GM12878 (cell line): ENCODE measurements around the gene PAM16. TPM values are rescaled to one million over a fixed set of nuclear protein-coding genes. Genes with fewer than 3 reads are reported as not detected.

ENCODE experiments used
- ATAC-seq: fragments of 200-7000 bp; cut with Tn5 transposase; 3 replicates; pipeline ENCODE4 v1.9.1; 2020; ENCODE audit warnings: mild to moderate bottlenecking, moderate library complexity
- BruUV-seq: library from RNA; stranded (reverse); fragments of 400-500 nt; replicated peaks from 2 replicates; lab custom pipeline; 2021; lab: Mats Ljungman, UMichigan
- CTCF ChIA-PET: fragments of 300-600 bp; sonication (Branson Sonifier 250); formaldehyde crosslinking; extraction: SDS; loops from one replicate; lab custom pipeline; 2021; ENCODE audit warnings: inconsistent platforms; lab: Yijun Ruan, JAX
- POLR2A ChIA-PET: fragments of 350-600 bp; formaldehyde crosslinking; extraction: SDS; loops from one replicate; lab custom pipeline; 2021; ENCODE audit warnings: inconsistent platforms; lab: Charles Lee
- RAD21 ChIA-PET: fragments of 300-600 bp; sonication (Branson Sonifier 250); formaldehyde crosslinking; loops from one replicate; lab custom pipeline; 2023; ENCODE audit warnings: antibody characterized with exemption; ENCODE audit not compliant: unreplicated experiment; lab: Charles Lee
- SMC1A ChIA-PET: fragments of 300-600 bp; sonication (Branson Sonifier 250); formaldehyde crosslinking; loops from one replicate; lab custom pipeline; 2023; ENCODE audit not compliant: unreplicated experiment, uncharacterized antibody; lab: Charles Lee
- DNase-seq: peaks from one replicate; pipeline ENCODE4 v3.0.0-alpha.2; 2011; ENCODE audit warnings: low read depth, low spot score
- FAIRE-seq: peaks from 3 replicates; lab custom pipeline; 2011; peaks lifted over from hg19 to GRCh38; lab: Jason Lieb, UNC
- H2AFZ ChIP-seq: 2 replicates; pipeline ENCODE4 v1.6.0; 2011; ENCODE audit warnings: low read depth, low read length, control low read depth; ENCODE audit not compliant: control insufficient read depth
- H3K27ac ChIP-seq: 2 replicates; pipeline ENCODE4 v1.5.1; 2011; ENCODE audit warnings: control low read depth; ENCODE audit not compliant: control insufficient read depth, insufficient read depth
- H3K27me3 ChIP-seq, 2 experiments: replicated peaks in 1 of 2; 2 replicates each; pipeline versions ENCODE4 v1.6.0 to v1.6.1; 2011; ENCODE audit warnings: low read length in 1 of 2; ENCODE audit not compliant: control insufficient read depth in 2 of 2, insufficient read depth in 2 of 2
- H3K36me3 ChIP-seq, 2 experiments: 2 replicates each; pipeline ENCODE4 v1.5.1; 2011; ENCODE audit warnings: low read length in 1 of 2; ENCODE audit not compliant: control insufficient read depth in 2 of 2, insufficient read depth in 2 of 2
- H3K4me1 ChIP-seq: 2 replicates; pipeline ENCODE4 v1.6.1; 2011; ENCODE audit warnings: mild to moderate bottlenecking, low read length, moderate library complexity, mixed read lengths; ENCODE audit not compliant: control insufficient read depth, insufficient read depth
- H3K4me2 ChIP-seq: 2 replicates; pipeline ENCODE4 v1.6.0; 2011; ENCODE audit warnings: control low read depth; ENCODE audit not compliant: control insufficient read depth, insufficient read depth
- H3K4me3 ChIP-seq: fragments of 200-600 bp; sonication (generic); 2 replicates; pipeline ENCODE4 v1.5.1; 2016
- H3K79me2 ChIP-seq: 2 replicates; pipeline ENCODE4 v1.6.0; 2011; ENCODE audit warnings: low read length; ENCODE audit not compliant: control insufficient read depth, insufficient read depth
- H3K9ac ChIP-seq: 2 replicates; pipeline ENCODE4 v1.8.0; 2011; ENCODE audit warnings: low read length, control low read depth, mixed read lengths; ENCODE audit not compliant: control insufficient read depth, insufficient read depth
- H3K9me3 ChIP-seq: replicated peaks from 3 replicates; pipeline ENCODE4 v1.5.1; 2011; ENCODE audit warnings: mild to moderate bottlenecking, low read length; ENCODE audit not compliant: control insufficient read depth, insufficient read depth
- H4K20me1 ChIP-seq: 2 replicates; pipeline ENCODE4 v1.6.0; 2011; ENCODE audit not compliant: control insufficient read depth, insufficient read depth
- ASH2L ChIP-seq: fragments of 300-600, 200-600 bp; sonication (generic); IDR thresholded peaks from 2 replicates; pipeline ENCODE4 v1.6.1; 2017; ENCODE audit warnings: low read depth, mild to moderate bottlenecking, borderline replicate concordance
- CUX1 ChIP-seq: IDR thresholded peaks from 2 replicates; pipeline ENCODE4 v1.6.1; 2012; ENCODE audit warnings: improper control_type of control experiment, low read depth, low read length; ENCODE audit not compliant: insufficient replicate concordance
- GABPA ChIP-seq: IDR thresholded peaks from 2 replicates; pipeline ENCODE4 v1.6.1; 2014; ENCODE audit warnings: antibody characterized with exemption, low read depth, mild to moderate bottlenecking, inconsistent platforms
- JUND ChIP-seq: IDR thresholded peaks from 2 replicates; pipeline ENCODE4 v1.6.1; 2012; ENCODE audit warnings: low read depth, mild to moderate bottlenecking, low read length, improper control_type of control experiment, moderate library complexity
- KAT2A ChIP-seq: conservative IDR thresholded peaks from 2 replicates; pipeline ENCODE4 v1.6.1; 2011; ENCODE audit warnings: low read depth, low read length; ENCODE audit not compliant: control insufficient read depth
- NBN ChIP-seq: fragments of 450-650 bp; IDR thresholded peaks from 2 replicates; pipeline ENCODE4 v1.6.1; 2016
- RELB ChIP-seq: fragments of 450-650 bp; IDR thresholded peaks from 2 replicates; pipeline ENCODE4 v1.6.1; 2017; ENCODE audit warnings: low read depth, mild to moderate bottlenecking, moderate library complexity
- STAT1 ChIP-seq: fragments of 450-650 bp; conservative IDR thresholded peaks from 2 replicates; pipeline ENCODE4 v1.6.1; 2014; ENCODE audit warnings: antibody characterized with exemption, mild to moderate bottlenecking
- STAT3 ChIP-seq: IDR thresholded peaks from 2 replicates; pipeline ENCODE4 v1.6.1; 2011; ENCODE audit warnings: low read depth, low read length, improper control_type of control experiment
- YY1 ChIP-seq: IDR thresholded peaks from 2 replicates; pipeline ENCODE4 v1.6.1; 2011; ENCODE audit warnings: low read depth, mild to moderate bottlenecking, low read length
- ZNF207 ChIP-seq: fragments of 450-650 bp; IDR thresholded peaks from 2 replicates; pipeline ENCODE4 v1.6.1; 2014; ENCODE audit warnings: antibody characterized with exemption, mild to moderate bottlenecking, borderline replicate concordance
- ZZZ3 ChIP-seq: IDR thresholded peaks from 2 replicates; pipeline ENCODE4 v1.6.1; 2011; ENCODE audit warnings: low read depth; ENCODE audit not compliant: control insufficient read depth, insufficient read length
- WGBS: methylation state at CpG from one replicate; pipeline ENCODE4 v1.1.6; 2016; ENCODE audit warnings: low lambda C conversion rate; ENCODE audit not compliant: insufficient replicate concordance, insufficient coverage; ENCODE audit errors: missing lambda C conversion rate; 5-methylcytosine and 5-hydroxymethylcytosine counted together
- in situ Hi-C: fragments of 300-500 bp; cut with MboI; formaldehyde crosslinking; loops from 9 replicates; pipeline ENCODE4 v1.14.3; 2018; ENCODE audit warnings: mixed read lengths
- intact Hi-C: fragments of 100-400 bp; cut with micrococcal nuclease; formaldehyde crosslinking; loops from one replicate; pipeline ENCODE4 v1.14.2; 2022; ENCODE audit not compliant: unreplicated experiment
- polyA plus RNA-seq, 11 experiments: library from polyadenylated mRNA; depleted of rRNA in 4 of 11; unstranded in 6 of 11; stranded (reverse) in 5 of 11; fragments of >200 nt; fragmentation: Nextera tagmentation in 4 of 11; fragmentation: Illumina TruSeq in 1 of 11; extraction: Ambion mirVana in 4 of 11; extraction: Trizol in 1 of 11; gene quantifications; 1 replicate in 1 of 11; 2 replicates in 10 of 11; pipeline versions ENCODE4 v1.2.1 to v1.2.3, GENCODE V29; 2011 to 2016; ENCODE audit warnings: inconsistent platforms in 2 of 11, missing spikeins in 2 of 11, low read depth in 1 of 11
- total RNA-seq, 4 experiments: library from RNA; depleted of rRNA in 3 of 4; stranded (reverse); fragments of >200 nt in 3 of 4; fragmentation: Illumina TruSeq in 1 of 4; extraction: Trizol in 1 of 4; gene quantifications; 2 replicates each; pipeline versions ENCODE4 v1.2.1 to v1.2.3, GENCODE V29; 2013 to 2021

The PAM16 gene
- total and polyA plus RNA-seq, 10 of the 15 experiments (the other 5 are each of a cell fraction or from before 2014, with no cell fraction given): 18.5 to 94.3 (median 51.5) TPM

- in situ Hi-C loops: no loop called here
These were observed 28.7 kb downstream of the PAM16 start for GRCh38 chr16:4322121-4323052.

More at GRCh38 chr16:4322121-4323052, 28.7 kb downstream of the PAM16 start:
- Histone ChIP-seq H3K27ac (no peak overlapping the region), H3K9ac (no peak overlapping the region), H3K4me1 (peaks cover 14% of the 10 kb centered on the region), H2AFZ (no peak overlapping the region), H3K4me3 (no peak overlapping the region), H3K27me3 (no peaks in the 10 kb centered on the region), H3K36me3 (no peaks in the 10 kb centered on the region), H3K4me2 (no peak overlapping the region), H4K20me1 (no peaks in the 10 kb centered on the region), H3K79me2 (no peaks in the 10 kb centered on the region), H3K9me3 (no peaks in the 10 kb centered on the region)
- RAD21 ChIA-PET: no interaction called here
- DNase-seq (no peak), FAIRE-seq (no peak), ATAC-seq (no peak)
- no TSS peak for BruUV-seq
- POLR2A ChIA-PET: interaction anchor here (0.6 kb wide), 1 partner anchor 263 kb away, joined by 5 read pairs; no protein-coding TSS in a partner anchor
- CTCF ChIA-PET: interaction anchor here (1.3 to 12.1 kb wide), 3 partner anchors 12 to 69 kb away, joined by 3 to 145 read pairs (median 140); no protein-coding TSS in a partner anchor
- SMC1A ChIA-PET: no interaction called here
- intact Hi-C loops: no loop called here
- 45% methylated on average over 21 of the region's 30 CpGs for WGBS
- TF ChIP-seq STAT3 (no peak), NBN (no peak), GABPA (no peak), ASH2L (no peak), ZNF207 (no peak), YY1 (no peak), ZZZ3 (no peak), STAT1 (no peak), KAT2A (no peak), CUX1 (no peak), JUND (no peak), RELB (no peak)
